Measurements from ENCODE around the gene TSSK1B.

TSSK1B gene

DNA sequence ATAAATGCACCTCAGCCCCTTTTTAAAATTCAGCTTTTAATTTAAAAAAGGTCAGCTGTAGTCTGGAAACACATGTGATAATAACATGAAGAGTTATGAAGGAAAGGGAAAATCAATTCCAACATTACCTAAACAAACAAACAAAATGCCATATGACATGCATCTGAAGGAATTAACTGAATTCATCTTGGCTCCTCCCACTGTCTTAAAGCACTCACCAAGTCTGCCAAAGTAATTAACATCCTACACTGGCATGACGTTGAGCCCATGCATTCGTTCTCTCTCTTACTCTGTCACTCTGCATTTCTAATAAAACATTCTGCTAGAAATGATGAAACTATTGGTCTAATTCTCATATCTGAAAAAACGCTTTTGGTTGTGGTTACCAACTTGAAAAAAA lies 37.7 kb downstream of the TSSK1B start:
- FAIRE-seq = no peak

DNA sequence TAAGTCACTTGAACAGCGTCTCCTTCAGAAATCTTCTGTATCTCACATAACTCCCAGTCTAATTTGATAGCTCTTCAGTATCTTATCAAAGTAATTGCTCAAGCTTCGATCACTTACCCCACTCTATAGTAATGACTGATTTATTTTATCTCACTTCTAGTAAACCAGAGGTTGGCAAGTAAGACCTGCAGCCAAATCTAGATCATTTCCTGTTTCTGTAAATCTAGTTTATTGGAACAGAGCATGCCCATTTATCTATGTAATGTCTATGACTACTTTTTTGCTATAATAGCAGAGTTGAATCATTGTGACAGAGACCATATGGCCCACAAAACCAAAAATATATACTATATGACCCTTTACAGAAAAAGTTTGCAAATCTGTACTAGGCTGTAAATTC lies 40.1 kb downstream of the TSSK1B start:
- FAIRE-seq = no peak

- no peak for FAIRE-seq
These were observed 44.6 kb downstream of the TSSK1B start for GRCh38 chr5:113390224-113390623.

GRCh38 chr5:113389116-113389515 lies 45.7 kb downstream of the TSSK1B start:
- FAIRE-seq = no peak

DNA sequence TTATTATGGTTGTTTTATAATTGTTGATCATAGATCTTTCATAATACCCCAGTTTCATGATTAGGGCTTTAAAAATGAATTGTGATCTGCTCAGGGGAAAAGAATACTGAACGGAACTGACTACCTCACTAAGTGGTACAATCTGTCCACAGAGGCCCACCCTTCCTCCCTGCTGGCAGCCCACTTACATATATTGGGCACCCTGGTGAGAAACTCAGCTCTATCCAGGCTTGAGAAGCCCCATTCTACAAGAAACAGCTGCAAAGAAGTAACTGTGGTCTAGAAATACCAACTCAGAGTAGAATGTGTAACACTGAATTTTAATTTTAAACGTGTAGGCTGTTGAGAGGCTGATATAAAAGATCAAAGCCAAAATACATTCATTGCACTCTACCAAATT lies 46.9 kb downstream of the TSSK1B start:
- FAIRE-seq = no peak

- no peak for FAIRE-seq
These were observed 50.0 kb downstream of the TSSK1B start for GRCh38 chr5:113384782-113385285.

DNA sequence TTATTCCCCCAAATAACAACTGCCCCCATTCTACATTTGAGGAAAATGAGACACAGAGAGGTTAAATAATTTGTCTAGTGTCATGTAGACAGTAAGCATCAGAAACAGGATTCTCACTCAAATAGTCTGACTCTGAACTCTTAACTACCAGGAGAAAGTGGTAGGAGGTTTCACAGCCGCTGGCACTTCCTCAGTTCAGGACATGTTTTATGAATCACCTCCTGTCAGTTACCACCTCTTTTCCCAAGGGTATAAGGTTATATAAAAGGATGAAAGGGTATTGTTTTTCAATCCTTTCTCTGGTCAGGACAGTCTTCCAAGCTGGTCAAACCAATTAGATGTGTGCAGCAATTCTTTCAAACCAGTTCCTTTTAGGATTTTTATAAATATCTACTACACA lies 52.1 kb downstream of the TSSK1B start:
- no peak for FAIRE-seq
